Choroid plexus epithelial cell (primary cell): Measurements from ENCODE around the gene ANKRD13B.

Experiments
- DNase-seq: peaks from one replicate; pipeline ENCODE4 v3.0.0-alpha.2; 2010; ENCODE audit warnings: low read depth
- H3K4me3 ChIP-seq: 2 replicates; pipeline ENCODE4 v1.5.1; 2011; ENCODE audit warnings: low read depth, mild to moderate bottlenecking, control low read depth, low read length, moderate library complexity
- TF ChIP-seq, protein P1 (sequence below): conservative IDR thresholded peaks from 2 replicates; pipeline ENCODE4 v1.5.1; 2011; ENCODE audit warnings: low read depth, mild to moderate bottlenecking, control low read depth, inconsistent platforms, low read length, moderate library complexity

Gene ANKRD13B

DNA sequence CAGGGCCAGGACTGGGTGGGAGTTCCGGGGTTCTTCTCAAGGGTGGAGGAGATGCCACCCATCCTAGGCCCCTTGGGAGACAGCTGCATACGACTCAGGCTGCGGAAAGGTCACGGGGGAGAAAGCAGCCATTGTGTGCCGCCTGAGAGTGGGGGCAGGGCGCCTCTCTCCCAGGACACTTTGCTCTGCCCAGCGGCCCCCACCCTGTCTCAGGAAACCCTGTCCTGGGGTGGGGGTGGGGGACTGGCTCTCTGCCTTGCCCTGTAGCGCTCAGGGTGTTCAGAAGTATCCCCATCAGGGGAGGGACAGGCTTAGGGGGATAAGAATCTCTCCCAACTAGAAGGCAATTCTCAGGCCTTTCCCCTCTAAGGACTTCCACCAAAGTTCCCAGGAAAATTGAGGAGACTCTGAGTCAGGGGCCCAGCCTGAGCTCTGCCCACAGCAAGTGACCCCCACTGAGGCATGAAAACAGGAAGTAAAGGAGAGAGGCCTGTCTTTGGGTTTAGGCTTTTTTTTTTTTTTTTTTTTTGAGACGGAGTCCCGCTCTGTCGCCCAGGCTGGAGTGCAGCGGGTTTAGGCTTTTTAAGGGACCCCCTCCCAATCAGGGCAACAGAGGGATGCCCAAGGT lies 8.4 kb upstream of the ANKRD13B start:
- TF ChIP-seq, protein P1, sequence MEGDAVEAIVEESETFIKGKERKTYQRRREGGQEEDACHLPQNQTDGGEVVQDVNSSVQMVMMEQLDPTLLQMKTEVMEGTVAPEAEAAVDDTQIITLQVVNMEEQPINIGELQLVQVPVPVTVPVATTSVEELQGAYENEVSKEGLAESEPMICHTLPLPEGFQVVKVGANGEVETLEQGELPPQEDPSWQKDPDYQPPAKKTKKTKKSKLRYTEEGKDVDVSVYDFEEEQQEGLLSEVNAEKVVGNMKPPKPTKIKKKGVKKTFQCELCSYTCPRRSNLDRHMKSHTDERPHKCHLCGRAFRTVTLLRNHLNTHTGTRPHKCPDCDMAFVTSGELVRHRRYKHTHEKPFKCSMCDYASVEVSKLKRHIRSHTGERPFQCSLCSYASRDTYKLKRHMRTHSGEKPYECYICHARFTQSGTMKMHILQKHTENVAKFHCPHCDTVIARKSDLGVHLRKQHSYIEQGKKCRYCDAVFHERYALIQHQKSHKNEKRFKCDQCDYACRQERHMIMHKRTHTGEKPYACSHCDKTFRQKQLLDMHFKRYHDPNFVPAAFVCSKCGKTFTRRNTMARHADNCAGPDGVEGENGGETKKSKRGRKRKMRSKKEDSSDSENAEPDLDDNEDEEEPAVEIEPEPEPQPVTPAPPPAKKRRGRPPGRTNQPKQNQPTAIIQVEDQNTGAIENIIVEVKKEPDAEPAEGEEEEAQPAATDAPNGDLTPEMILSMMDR = no peak
- no peak overlapping the region for H3K4me3 ChIP-seq
- no peak for DNase-seq

DNA sequence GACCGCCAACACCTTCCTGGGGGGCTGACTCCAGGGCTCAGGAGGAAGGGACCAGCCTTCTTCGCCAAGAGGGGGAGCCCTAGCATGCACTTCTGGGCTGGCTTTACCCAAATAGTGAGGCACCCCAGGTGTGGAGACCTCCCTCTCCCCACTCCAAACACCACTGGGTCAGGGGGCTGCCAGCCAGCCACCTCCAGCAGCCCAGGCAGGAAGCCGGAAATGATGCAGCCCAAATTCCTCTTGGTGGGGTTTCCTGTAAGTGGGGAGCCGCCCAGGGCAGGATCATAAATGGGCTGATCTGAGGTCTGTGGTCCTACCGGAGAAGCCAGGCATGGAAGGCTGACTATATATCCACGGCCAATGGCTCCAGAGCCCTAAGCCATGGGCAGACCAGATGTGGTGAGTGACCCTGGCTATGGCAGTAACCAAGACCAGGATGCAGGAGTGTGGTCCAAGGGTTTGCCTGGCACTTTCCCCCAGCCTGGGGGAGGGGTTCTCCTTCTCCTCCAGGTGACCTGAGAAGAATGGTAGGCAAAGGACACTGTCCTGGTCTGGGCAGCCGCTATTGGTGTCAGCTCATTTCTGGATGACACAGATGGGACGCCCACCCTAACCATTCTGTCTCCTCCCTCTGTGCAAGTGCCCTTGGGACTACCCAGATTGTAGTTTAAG lies 7.7 kb upstream of the ANKRD13B start:
- H3K4me3 ChIP-seq = no peak overlapping the region
- DNase-seq = peak; percentile 34
- TF ChIP-seq, protein P1 = peak; percentile 54

DNA sequence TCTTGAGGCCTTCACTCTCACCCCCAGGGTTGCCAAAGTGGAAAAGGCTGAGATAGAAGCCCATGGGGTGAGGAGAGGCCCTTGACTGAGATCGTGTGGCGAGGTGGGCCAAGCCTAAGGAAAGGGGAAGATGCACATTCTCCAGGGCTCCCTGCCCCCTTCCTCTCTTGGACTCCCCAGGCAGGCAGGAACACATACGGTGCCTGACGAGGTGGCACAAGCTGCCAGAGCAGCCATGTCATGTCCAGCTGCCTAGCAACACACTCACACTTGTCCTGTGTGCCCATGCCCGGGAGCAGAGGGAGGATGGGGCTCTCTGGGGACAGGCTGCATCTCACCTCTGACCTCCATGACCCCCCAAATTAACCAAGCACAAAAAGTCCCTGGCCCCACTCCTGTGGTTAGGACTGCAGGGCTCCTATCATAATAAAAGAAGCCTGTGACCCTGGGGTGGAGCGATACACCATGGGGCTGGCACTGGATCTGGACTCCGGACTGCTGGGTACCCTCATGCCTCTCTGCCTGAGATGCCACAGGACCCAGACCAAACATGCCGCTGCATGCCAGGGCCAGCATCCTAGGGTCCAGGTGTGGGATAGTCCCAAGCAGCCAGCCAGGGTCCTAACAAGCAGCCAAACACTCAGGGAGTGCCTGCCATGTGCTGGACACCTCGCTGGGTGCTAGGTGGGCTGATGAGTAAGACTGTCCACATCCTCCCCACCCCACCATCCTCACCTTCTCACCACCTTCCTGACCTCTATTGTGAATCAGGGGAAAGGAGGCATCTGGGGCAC lies 6.1 kb upstream of the ANKRD13B start:
- TF ChIP-seq, protein P1 = no peak
- DNase-seq = no peak
- no peak overlapping the region for H3K4me3 ChIP-seq

DNA sequence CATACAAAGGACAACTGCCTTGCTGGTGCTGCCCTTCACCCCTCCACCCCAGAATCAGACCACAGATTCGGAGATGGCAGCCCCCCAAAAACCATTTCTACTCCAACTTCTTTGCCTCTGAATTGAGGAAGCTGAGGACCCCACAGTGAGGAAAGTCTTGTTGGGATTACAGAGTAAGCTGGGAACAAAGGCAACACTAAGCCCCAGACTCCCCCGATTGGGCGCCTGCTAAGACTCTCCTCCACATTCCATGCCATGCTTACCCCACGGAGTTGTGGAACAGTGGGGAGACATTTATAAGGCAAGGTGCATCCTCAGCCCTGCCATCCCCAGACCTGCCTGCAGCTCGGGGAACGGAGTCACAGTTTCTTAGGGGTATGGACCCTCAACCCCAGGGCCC lies 5.3 kb upstream of the ANKRD13B start:
- TF ChIP-seq, protein P1 = no peak
- DNase-seq = no peak
- peak overlapping the region; percentile 74 for H3K4me3 ChIP-seq

DNA sequence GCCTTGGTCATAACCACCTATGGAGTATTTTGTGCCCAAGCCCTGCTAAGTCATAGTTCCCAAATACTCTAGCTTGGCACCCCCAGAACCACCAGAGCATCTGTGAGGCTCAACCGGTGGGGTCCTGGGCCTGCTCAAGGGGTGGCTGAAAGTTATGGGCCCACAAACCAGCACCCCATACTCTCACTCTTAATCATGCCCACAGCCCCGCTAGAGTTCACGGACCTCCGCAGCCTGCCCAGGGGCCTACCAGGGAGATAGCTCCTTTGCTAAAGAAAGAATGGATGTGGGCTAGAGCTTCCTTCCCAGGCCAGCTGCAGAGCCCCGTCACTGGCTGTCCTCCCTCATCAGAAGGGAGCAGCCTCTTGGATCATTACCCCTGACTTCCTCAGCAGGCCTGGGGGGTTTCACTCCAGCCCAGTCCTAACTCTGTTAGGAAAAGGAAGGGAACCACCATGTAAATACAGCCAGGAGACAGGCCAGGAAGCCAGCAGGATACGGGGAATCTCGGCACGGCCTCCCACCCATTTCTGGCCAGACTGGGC lies 4.8 kb upstream of the ANKRD13B start:
- no peak for DNase-seq
- H3K4me3 ChIP-seq = peak overlapping the region; percentile 74
- TF ChIP-seq, protein P1 = no peak

DNA sequence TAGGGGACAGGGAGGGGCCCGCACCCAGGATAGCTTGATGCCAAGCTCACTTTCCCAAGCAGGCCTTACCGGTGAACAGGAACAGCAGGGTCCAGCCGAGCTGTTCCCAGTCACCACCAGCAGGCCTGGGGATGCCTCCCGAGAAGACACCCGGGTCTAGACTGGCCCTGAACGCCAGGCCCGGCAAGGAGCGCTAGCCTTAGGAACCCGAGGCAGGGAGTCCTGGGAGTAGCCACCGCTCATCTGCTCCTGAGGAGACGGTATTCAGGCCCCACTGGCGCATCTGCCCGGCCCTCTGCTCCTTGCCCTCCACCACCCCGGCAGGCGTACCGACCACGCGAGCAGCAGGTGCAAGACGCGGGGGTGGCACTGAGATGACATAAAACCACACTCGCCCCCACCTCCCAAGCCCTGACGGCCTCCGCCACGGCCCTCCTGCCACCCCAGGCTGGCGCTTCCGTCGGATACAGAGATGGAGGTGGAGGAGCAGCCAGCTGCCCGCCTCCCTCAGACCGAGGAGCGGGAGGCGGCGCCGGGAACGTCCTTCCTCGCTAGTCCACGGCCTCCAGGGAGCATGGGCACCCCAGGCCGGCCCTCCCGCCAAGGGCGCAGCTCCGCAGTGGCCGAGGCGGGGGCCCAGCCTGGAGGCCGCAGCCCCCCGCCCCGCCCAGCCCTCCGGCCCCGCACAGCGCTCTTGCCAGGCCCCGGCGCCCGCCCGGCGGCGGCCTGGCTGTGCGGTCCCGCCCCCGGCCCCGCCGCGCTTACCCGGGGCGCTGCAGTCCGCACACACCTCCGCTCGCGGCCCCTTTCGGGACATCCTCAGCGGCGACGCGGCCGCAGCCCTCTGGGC lies 4.1 kb upstream of the ANKRD13B start:
- TF ChIP-seq, protein P1 = no peak
- H3K4me3 ChIP-seq = peak overlapping the region; percentile 74
- DNase-seq = peak; percentile 41
